ENCODE data around the gene NHLRC4. TPM values are rescaled to one million over a fixed set of nuclear protein-coding genes. Genes with fewer than 3 reads are reported as not detected.

Gene NHLRC4
- total RNA-seq, 4 donors from 2014 or later, result 0.47 to 2.9 (median 0.87) TPM

DNA sequence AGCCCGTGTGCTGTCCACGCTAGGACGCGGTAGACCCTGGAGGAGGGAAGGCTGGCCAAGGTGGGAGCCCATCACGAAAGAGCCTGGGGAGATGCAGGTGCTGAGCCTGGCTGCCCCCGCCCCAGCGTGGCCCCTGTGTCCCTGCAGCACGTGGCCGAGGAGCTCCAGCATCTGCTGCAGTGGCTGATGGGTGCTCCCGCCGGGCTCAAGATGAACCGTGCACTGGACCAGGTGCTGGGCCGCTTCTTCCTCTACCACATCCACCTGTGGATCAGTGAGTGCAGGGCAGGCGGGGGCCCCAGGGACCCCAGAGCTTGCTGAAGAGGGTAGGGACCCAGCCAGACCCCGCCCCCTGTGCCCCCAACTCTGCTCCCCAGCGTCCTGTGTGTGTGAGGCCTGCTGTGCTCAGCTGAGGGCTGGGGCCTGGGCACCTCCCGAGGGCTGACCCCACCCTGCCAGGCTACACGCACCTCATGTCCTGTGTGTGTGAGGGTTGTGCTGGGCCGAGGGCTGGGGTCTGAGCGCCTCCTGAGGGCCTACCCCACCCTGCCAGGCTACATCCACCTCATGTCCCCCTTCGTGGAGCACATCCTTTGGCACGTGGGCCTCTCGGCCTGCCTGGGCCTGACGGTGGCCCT lies 11.5 kb downstream of the NHLRC4 start:
- WGBS, 2 donors (ENCODE audit: low coverage in 1 of 2), result 56% methylated on average over 4 of the region's 24 CpGs; no CpG with 5 or more reads in 1 of the 2 donors
- H3K4me1 ChIP-seq, result peaks cover 0 to 19% (median 0%) of the 10 kb centered on the region in 3 donors
- peaks cover 0 to 55% of the 10 kb centered on the region in 2 donors for H3K36me3 ChIP-seq
- H3K27me3 ChIP-seq, result no peaks in the 10 kb centered on the region
- no peak for ATAC-seq
- no peak overlapping the region for H3K4me3 ChIP-seq
- no peaks in the 10 kb centered on the region for H3K9me3 ChIP-seq
- H3K27ac ChIP-seq, result no peak overlapping the region
- no peak for TF ChIP-seq POLR2AphosphoS5 (IDR thresholded peaks at IDR 0.05)
- no peak for TF ChIP-seq EP300 (IDR thresholded peaks at IDR 0.05)
- TF ChIP-seq, protein P1, sequence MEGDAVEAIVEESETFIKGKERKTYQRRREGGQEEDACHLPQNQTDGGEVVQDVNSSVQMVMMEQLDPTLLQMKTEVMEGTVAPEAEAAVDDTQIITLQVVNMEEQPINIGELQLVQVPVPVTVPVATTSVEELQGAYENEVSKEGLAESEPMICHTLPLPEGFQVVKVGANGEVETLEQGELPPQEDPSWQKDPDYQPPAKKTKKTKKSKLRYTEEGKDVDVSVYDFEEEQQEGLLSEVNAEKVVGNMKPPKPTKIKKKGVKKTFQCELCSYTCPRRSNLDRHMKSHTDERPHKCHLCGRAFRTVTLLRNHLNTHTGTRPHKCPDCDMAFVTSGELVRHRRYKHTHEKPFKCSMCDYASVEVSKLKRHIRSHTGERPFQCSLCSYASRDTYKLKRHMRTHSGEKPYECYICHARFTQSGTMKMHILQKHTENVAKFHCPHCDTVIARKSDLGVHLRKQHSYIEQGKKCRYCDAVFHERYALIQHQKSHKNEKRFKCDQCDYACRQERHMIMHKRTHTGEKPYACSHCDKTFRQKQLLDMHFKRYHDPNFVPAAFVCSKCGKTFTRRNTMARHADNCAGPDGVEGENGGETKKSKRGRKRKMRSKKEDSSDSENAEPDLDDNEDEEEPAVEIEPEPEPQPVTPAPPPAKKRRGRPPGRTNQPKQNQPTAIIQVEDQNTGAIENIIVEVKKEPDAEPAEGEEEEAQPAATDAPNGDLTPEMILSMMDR (IDR thresholded peaks at IDR 0.05), result no peak
- no peak for TF ChIP-seq POLR2A (IDR thresholded peaks at IDR 0.05)

DNA sequence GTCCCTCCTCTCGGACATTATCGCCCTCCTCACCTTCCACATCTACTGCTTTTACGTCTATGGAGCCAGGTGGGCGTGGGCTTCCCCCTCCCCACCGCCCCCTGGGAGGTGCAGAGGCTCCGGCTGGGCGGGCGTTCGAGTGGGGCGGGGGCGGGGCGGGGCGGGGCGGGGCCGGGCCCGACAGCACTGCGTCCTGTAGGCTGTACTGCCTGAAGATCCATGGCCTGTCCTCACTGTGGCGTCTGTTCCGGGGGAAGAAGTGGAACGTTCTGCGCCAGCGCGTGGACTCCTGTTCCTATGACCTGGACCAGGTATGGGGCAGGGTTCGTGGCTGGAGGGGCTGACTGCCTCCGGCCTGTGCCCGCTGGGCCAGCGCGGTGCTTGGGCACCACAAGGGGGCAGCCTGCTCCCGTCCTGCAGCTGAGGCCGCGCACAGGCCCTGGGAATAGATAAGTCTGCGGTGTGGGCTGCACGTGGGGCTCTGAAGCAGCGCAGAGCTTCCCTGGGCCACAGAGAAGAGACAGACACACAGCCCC lies 12.1 kb downstream of the NHLRC4 start:
- H3K27me3 ChIP-seq, result no peaks in the 10 kb centered on the region
- no peak overlapping the region for H3K27ac ChIP-seq
- 59% methylated on average over 2 of the region's 34 CpGs; no CpG with 5 or more reads in 1 of the 2 donors for WGBS, 2 donors (ENCODE audit: low coverage in 1 of 2)
- H3K9me3 ChIP-seq, result no peaks in the 10 kb centered on the region
- H3K4me3 ChIP-seq, result peak overlapping the region in 1 of 2 donors; percentile 20
- ATAC-seq, result peak; percentile 81
- TF ChIP-seq, protein P1 (IDR thresholded peaks at IDR 0.05), result peak in 3 of 4 experiments; percentile 74 to 89 (median 79)
- no peak for TF ChIP-seq POLR2AphosphoS5 (IDR thresholded peaks at IDR 0.05)
- peaks cover 0 to 19% (median 0%) of the 10 kb centered on the region in 3 donors for H3K4me1 ChIP-seq
- peaks cover 0 to 49% of the 10 kb centered on the region in 2 donors for H3K36me3 ChIP-seq

DNA sequence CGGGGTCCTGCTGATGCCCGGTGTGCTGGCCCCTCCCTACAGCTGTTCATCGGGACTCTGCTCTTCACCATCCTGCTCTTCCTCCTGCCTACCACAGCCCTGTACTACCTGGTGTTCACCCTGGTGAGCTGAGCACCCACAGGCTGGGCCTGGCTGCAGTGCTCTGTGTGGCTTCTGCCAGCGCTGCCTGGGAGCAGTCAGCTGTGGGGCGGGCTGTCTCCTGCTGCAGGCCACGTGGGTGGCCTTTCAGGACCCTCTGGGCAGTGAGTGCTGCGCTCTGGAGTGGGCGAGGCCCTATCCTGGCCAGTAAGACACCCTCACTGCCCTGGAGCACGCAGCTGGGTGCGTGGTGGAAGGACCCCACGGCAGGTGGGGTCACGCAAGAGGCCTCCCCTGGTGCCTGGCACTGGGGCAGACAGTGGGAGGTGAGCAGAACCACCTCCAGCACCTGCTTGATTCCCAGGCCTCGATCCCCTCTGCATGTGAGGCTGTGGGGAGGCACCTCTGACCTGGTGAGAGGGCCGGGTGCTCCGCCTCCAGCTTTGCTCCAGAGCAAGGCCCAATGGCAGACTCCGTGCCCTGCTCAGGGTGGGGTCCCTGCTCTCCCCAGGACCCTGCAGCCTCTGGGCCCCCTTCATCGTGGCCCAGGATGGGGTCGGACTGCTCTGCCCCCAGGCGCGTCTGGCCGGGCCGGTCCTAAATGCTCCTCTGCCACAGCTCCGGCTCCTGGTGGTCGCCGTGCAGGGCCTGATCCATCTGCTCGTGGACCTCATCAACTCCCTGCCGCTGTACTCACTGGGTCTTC lies 13.5 kb downstream of the NHLRC4 start:
- no peak overlapping the region for H3K27ac ChIP-seq
- peaks cover under 1% of the 10 kb centered on the region for H3K27me3 ChIP-seq
- TF ChIP-seq EP300 (IDR thresholded peaks at IDR 0.05) (no peak), POLR2A (IDR thresholded peaks at IDR 0.05) (no peak), POLR2AphosphoS5 (IDR thresholded peaks at IDR 0.05) (no peak)
- TF ChIP-seq, protein P1 (IDR thresholded peaks at IDR 0.05), result no peak
- ATAC-seq, result no peak
- WGBS, 2 donors (ENCODE audit: low coverage in 1 of 2), result 82% methylated on average over 7 of the region's 27 CpGs; no CpG with 5 or more reads in 1 of the 2 donors
- H3K4me1 ChIP-seq, result peaks cover 0 to 20% (median 0%) of the 10 kb centered on the region in 3 donors
- H3K36me3 ChIP-seq, result peaks cover 0 to 35% of the 10 kb centered on the region in 2 donors
- no peak overlapping the region for H3K4me3 ChIP-seq
- no peaks in the 10 kb centered on the region for H3K9me3 ChIP-seq

DNA sequence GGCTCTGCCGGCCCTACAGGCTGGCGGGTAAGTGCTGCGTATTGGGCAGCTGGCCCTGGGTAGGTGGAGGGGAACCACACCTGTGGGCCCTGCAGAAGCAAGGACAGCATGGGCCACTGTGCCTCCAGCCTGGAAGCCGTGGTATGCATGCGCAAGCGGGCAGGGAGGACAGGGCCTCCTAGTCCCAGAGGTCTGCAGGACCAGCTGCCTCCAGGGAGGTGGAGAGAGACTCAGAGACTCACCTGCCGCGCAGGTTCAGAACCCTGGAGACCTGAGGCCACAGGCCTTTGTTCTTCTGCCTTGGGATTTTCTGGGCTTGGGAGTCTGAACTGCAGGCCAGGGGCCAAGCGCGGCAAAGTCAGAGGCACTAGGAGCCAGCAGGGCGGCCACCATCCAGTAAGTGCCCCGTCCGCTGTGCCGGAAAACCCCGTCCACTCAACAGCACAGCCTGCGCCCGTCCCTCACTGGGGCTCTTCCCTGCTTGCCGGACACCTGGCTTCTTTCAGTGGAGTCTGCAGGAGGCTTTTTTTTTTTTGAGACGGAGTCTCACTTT lies 14.2 kb downstream of the NHLRC4 start:
- H3K4me1 ChIP-seq, result peaks cover 0 to 23% (median 0%) of the 10 kb centered on the region in 3 donors
- ATAC-seq, result no peak
- H3K27me3 ChIP-seq, result peaks cover 7% of the 10 kb centered on the region
- H3K36me3 ChIP-seq, result peaks cover 0 to 28% of the 10 kb centered on the region in 2 donors
- no peak overlapping the region for H3K27ac ChIP-seq
- H3K9me3 ChIP-seq, result no peaks in the 10 kb centered on the region
- 100% methylated on average over 1 of the region's 19 CpGs; no CpG with 5 or more reads in 1 of the 2 donors for WGBS, 2 donors (ENCODE audit: low coverage in 1 of 2)
- TF ChIP-seq POLR2A (IDR thresholded peaks at IDR 0.05), result no peak
- TF ChIP-seq POLR2AphosphoS5 (IDR thresholded peaks at IDR 0.05), result no peak
- TF ChIP-seq, protein P1 (IDR thresholded peaks at IDR 0.05), result no peak
- no peak for TF ChIP-seq EP300 (IDR thresholded peaks at IDR 0.05)
- H3K4me3 ChIP-seq, result no peak overlapping the region
